ENCODE measurements around the gene BMP6. TPM values are rescaled to one million over a fixed set of nuclear protein-coding genes. Genes with fewer than 3 reads are reported as not detected.

Gene BMP6
- total and polyA plus RNA-seq, 2 donors (not counting 3 experiments of a cell fraction or from before 2014, with no cell fraction given) = 221 to 276 TPM

GRCh38 chr6:7763881-7764280 lies 38.0 kb downstream of the BMP6 start:
- Histone ChIP-seq H3K79me2 (ENCODE audit: control insufficient read depth, insufficient read depth, low read length) (peaks cover 98% of the 10 kb centered on the region), H2AFZ (ENCODE audit: low read depth, low read length) (no peak overlapping the region), H3K4me1 (ENCODE audit: control insufficient read depth, extremely low read depth, insufficient read depth, low read length) (peaks cover 44% of the 10 kb centered on the region), H3K36me3 (ENCODE audit: control insufficient read depth in 2 of 2, extremely low read depth in 1 of 2, insufficient read depth in 2 of 2, low read length in 2 of 2) (peaks cover 44 to 49% of the 10 kb centered on the region in 2 experiments), H3K9ac (replicated peaks; ENCODE audit: extremely low read depth, insufficient read depth, low read length) (no peak overlapping the region), H3K27me3 (ENCODE audit: control insufficient read depth in 2 of 2, insufficient read depth in 2 of 2, low read length in 2 of 2) (no peaks in the 10 kb centered on the region), H4K20me1 (replicated peaks; ENCODE audit: control insufficient read depth, extremely low read depth, insufficient read depth, low read length) (peaks cover 25% of the 10 kb centered on the region), H3K9me3 (replicated peaks; ENCODE audit: control insufficient read depth, insufficient read depth, low read length) (no peaks in the 10 kb centered on the region), H3K27ac (ENCODE audit: insufficient read depth, low read depth, low read length) (no peak overlapping the region), H3K4me2 (ENCODE audit: insufficient read depth, low read length) (no peak overlapping the region), H3K4me3 (replicated peaks in 1 of 3; ENCODE audit: insufficient read depth in 1 of 3, low read depth in 1 of 3, low read length in 3 of 3) (no peak overlapping the region), H3K9me1 (replicated peaks; ENCODE audit: control insufficient read depth, extremely low read depth, insufficient read depth, low read length) (no peaks in the 10 kb centered on the region)
- TF ChIP-seq MYC (IDR thresholded peaks at IDR 0.05; ENCODE audit: low read depth, low read length) = no peak
- peak; percentile 35 for TF ChIP-seq POLR2A (IDR thresholded peaks at IDR 0.05; ENCODE audit: low read depth, low read length)
- peak; percentile 15 for TF ChIP-seq POLR2AphosphoS5 (IDR thresholded peaks at IDR 0.05; ENCODE audit: insufficient read depth, low read depth, low read length)
- POLR2A ChIA-PET = no interaction called here
- CTCF ChIA-PET = no interaction called here
- BruUV-seq (replicated peaks) = no TSS peak
- DNase-seq (ENCODE audit: low read depth, low spot score) (no peak), FAIRE-seq (no peak)
- intact Hi-C loops (cut with micrococcal nuclease) (no loop called here), dilution Hi-C loops (cut with MboI; ENCODE audit: extremely low pct_ligation_motif_present, low sequenced_read_pairs) (no loop called here)

GRCh38 chr6:7765575-7766325 lies 39.9 kb downstream of the BMP6 start:
- intact Hi-C loops (cut with micrococcal nuclease) = no loop called here
- DNase-seq (ENCODE audit: low read depth, low spot score) = no peak

More at GRCh38 chr6:7765575-7766325, 39.9 kb downstream of the BMP6 start:
- Histone ChIP-seq H3K4me2 (ENCODE audit: insufficient read depth, low read length) (no peak overlapping the region), H3K9me3 (replicated peaks; ENCODE audit: control insufficient read depth, insufficient read depth, low read length) (no peaks in the 10 kb centered on the region), H3K9ac (replicated peaks; ENCODE audit: extremely low read depth, insufficient read depth, low read length) (no peak overlapping the region), H3K4me1 (ENCODE audit: control insufficient read depth, extremely low read depth, insufficient read depth, low read length) (peaks cover 63% of the 10 kb centered on the region), H3K79me2 (ENCODE audit: control insufficient read depth, insufficient read depth, low read length) (peaks cover 98% of the 10 kb centered on the region), H4K20me1 (replicated peaks; ENCODE audit: control insufficient read depth, extremely low read depth, insufficient read depth, low read length) (peaks cover 25% of the 10 kb centered on the region), H3K27me3 (ENCODE audit: control insufficient read depth in 2 of 2, insufficient read depth in 2 of 2, low read length in 2 of 2) (no peaks in the 10 kb centered on the region), H2AFZ (ENCODE audit: low read depth, low read length) (no peak overlapping the region), H3K9me1 (replicated peaks; ENCODE audit: control insufficient read depth, extremely low read depth, insufficient read depth, low read length) (no peaks in the 10 kb centered on the region), H3K4me3 (replicated peaks in 1 of 3; ENCODE audit: insufficient read depth in 1 of 3, low read depth in 1 of 3, low read length in 3 of 3) (no peak overlapping the region), H3K27ac (ENCODE audit: insufficient read depth, low read depth, low read length) (no peak overlapping the region), H3K36me3 (ENCODE audit: control insufficient read depth in 2 of 2, extremely low read depth in 1 of 2, insufficient read depth in 2 of 2, low read length in 2 of 2) (peaks cover 44 to 48% of the 10 kb centered on the region in 2 experiments)
- CTCF ChIA-PET = interaction anchor here (1.7 kb wide), 1 partner anchor 43 kb away, joined by 6 read pairs; no protein-coding TSS in a partner anchor
- POLR2A ChIA-PET = interaction anchor here (0.6 kb wide), 1 partner anchor 33 kb away, joined by 5 read pairs; no protein-coding TSS in a partner anchor
- no TSS peak for BruUV-seq (replicated peaks)
- FAIRE-seq = peak; percentile 44
- dilution Hi-C loops (cut with MboI; ENCODE audit: extremely low pct_ligation_motif_present, low sequenced_read_pairs) = no loop called here
- peak; percentile 5 for TF ChIP-seq JUN (IDR thresholded peaks at IDR 0.05; ENCODE audit: borderline replicate concordance, insufficient read depth, insufficient read length, low read depth)
- TF ChIP-seq EZH2 (IDR thresholded peaks at IDR 0.05; ENCODE audit: borderline replicate concordance, low read depth, low read length, severe bottlenecking) = no peak

Measured in endothelial cell of umbilical vein (primary cell).